WTC11 (cell line): Measurements from ENCODE around the gene SH3TC2.

Experiments used
- CBFB ChIP-seq: sonication (generic); formaldehyde crosslinking; IDR thresholded peaks from 2 replicates; pipeline ENCODE4 v1.8.1; 2022; ENCODE audit warnings: mild to moderate bottlenecking, low read depth, missing genetic modification reagents
- JUN ChIP-seq: sonication (generic); formaldehyde crosslinking; IDR thresholded peaks from 2 replicates; pipeline ENCODE4 v1.8.0; 2023; ENCODE audit warnings: mild to moderate bottlenecking, missing genetic modification reagents
- NR1H2 ChIP-seq: sonication (generic); formaldehyde crosslinking; IDR thresholded peaks from 2 replicates; pipeline ENCODE4 v1.9.0; 2021; ENCODE audit warnings: mild to moderate bottlenecking, moderate library complexity, missing genetic modification reagents
- SMAD3 ChIP-seq: sonication (generic); formaldehyde crosslinking; IDR thresholded peaks from 2 replicates; pipeline ENCODE4 v1.8.0; 2022; ENCODE audit warnings: missing genetic modification reagents, mild to moderate bottlenecking, borderline replicate concordance
- SP1 ChIP-seq: sonication (generic); formaldehyde crosslinking; conservative IDR thresholded peaks from 2 replicates; pipeline ENCODE4 v1.8.1; 2022; ENCODE audit warnings: missing genetic modification reagents
- ZNF263 ChIP-seq: sonication (generic); formaldehyde crosslinking; IDR thresholded peaks from 2 replicates; pipeline ENCODE4 v1.8.1; 2022; ENCODE audit warnings: low read depth, mild to moderate bottlenecking, moderate library complexity, missing genetic modification reagents
- TF ChIP-seq, protein P1 (sequence below): fragments of 200-600 bp; IDR thresholded peaks from 2 replicates; pipeline ENCODE4 v1.8.0; 2022; ENCODE audit warnings: antibody characterized with exemption
- TF ChIP-seq, protein P2 (sequence below): sonication (generic); formaldehyde crosslinking; IDR thresholded peaks from 2 replicates; pipeline ENCODE4 v1.8.1; 2022; ENCODE audit warnings: low read depth, missing genetic modification reagents, borderline replicate concordance
- TF ChIP-seq, protein P3 (sequence below): sonication (generic); formaldehyde crosslinking; IDR thresholded peaks from 2 replicates; pipeline ENCODE4 v1.8.1; 2023; ENCODE audit warnings: mild to moderate bottlenecking, missing genetic modification reagents, borderline replicate concordance
- TF ChIP-seq, protein P4 (sequence below): sonication (generic); formaldehyde crosslinking; IDR thresholded peaks from 2 replicates; pipeline ENCODE4 v1.8.0; 2022; ENCODE audit warnings: missing genetic modification reagents

DNA sequence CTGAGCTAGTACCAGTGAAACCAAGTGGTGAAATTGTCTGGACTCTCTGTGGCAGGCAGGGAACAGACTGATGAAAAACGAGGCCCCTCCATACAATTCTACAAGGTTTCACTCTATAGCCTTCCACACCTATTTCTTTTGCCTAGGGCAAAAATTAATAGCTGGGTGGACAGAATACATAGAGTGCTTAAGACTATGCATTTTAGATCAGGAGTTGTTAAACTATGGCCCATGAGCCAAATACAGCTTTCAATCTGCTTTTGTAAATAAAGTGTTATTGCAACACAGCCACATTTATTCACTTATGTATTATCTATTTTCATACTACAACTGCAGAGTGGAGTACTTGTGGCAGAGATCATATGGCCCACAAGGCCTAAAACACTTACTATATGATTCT is 45.2 kb downstream of the SH3TC2 start:
- TF ChIP-seq CBFB (CRISPR knock-in tag) (no peak), JUN (CRISPR knock-in tag) (no peak), NR1H2 (no peak), SMAD3 (CRISPR knock-in tag) (no peak), ZNF263 (CRISPR knock-in tag) (no peak), SP1 (CRISPR knock-in tag) (no peak)
- TF ChIP-seq, protein P1, sequence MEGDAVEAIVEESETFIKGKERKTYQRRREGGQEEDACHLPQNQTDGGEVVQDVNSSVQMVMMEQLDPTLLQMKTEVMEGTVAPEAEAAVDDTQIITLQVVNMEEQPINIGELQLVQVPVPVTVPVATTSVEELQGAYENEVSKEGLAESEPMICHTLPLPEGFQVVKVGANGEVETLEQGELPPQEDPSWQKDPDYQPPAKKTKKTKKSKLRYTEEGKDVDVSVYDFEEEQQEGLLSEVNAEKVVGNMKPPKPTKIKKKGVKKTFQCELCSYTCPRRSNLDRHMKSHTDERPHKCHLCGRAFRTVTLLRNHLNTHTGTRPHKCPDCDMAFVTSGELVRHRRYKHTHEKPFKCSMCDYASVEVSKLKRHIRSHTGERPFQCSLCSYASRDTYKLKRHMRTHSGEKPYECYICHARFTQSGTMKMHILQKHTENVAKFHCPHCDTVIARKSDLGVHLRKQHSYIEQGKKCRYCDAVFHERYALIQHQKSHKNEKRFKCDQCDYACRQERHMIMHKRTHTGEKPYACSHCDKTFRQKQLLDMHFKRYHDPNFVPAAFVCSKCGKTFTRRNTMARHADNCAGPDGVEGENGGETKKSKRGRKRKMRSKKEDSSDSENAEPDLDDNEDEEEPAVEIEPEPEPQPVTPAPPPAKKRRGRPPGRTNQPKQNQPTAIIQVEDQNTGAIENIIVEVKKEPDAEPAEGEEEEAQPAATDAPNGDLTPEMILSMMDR: no peak
- TF ChIP-seq, protein P2, sequence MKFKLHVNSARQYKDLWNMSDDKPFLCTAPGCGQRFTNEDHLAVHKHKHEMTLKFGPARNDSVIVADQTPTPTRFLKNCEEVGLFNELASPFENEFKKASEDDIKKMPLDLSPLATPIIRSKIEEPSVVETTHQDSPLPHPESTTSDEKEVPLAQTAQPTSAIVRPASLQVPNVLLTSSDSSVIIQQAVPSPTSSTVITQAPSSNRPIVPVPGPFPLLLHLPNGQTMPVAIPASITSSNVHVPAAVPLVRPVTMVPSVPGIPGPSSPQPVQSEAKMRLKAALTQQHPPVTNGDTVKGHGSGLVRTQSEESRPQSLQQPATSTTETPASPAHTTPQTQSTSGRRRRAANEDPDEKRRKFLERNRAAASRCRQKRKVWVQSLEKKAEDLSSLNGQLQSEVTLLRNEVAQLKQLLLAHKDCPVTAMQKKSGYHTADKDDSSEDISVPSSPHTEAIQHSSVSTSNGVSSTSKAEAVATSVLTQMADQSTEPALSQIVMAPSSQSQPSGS (CRISPR knock-in tag): no peak
- TF ChIP-seq, protein P3, sequence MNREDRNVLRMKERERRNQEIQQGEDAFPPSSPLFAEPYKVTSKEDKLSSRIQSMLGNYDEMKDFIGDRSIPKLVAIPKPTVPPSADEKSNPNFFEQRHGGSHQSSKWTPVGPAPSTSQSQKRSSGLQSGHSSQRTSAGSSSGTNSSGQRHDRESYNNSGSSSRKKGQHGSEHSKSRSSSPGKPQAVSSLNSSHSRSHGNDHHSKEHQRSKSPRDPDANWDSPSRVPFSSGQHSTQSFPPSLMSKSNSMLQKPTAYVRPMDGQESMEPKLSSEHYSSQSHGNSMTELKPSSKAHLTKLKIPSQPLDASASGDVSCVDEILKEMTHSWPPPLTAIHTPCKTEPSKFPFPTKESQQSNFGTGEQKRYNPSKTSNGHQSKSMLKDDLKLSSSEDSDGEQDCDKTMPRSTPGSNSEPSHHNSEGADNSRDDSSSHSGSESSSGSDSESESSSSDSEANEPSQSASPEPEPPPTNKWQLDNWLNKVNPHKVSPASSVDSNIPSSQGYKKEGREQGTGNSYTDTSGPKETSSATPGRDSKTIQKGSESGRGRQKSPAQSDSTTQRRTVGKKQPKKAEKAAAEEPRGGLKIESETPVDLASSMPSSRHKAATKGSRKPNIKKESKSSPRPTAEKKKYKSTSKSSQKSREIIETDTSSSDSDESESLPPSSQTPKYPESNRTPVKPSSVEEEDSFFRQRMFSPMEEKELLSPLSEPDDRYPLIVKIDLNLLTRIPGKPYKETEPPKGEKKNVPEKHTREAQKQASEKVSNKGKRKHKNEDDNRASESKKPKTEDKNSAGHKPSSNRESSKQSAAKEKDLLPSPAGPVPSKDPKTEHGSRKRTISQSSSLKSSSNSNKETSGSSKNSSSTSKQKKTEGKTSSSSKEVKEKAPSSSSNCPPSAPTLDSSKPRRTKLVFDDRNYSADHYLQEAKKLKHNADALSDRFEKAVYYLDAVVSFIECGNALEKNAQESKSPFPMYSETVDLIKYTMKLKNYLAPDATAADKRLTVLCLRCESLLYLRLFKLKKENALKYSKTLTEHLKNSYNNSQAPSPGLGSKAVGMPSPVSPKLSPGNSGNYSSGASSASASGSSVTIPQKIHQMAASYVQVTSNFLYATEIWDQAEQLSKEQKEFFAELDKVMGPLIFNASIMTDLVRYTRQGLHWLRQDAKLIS (CRISPR knock-in tag): no peak
- TF ChIP-seq, protein P4, sequence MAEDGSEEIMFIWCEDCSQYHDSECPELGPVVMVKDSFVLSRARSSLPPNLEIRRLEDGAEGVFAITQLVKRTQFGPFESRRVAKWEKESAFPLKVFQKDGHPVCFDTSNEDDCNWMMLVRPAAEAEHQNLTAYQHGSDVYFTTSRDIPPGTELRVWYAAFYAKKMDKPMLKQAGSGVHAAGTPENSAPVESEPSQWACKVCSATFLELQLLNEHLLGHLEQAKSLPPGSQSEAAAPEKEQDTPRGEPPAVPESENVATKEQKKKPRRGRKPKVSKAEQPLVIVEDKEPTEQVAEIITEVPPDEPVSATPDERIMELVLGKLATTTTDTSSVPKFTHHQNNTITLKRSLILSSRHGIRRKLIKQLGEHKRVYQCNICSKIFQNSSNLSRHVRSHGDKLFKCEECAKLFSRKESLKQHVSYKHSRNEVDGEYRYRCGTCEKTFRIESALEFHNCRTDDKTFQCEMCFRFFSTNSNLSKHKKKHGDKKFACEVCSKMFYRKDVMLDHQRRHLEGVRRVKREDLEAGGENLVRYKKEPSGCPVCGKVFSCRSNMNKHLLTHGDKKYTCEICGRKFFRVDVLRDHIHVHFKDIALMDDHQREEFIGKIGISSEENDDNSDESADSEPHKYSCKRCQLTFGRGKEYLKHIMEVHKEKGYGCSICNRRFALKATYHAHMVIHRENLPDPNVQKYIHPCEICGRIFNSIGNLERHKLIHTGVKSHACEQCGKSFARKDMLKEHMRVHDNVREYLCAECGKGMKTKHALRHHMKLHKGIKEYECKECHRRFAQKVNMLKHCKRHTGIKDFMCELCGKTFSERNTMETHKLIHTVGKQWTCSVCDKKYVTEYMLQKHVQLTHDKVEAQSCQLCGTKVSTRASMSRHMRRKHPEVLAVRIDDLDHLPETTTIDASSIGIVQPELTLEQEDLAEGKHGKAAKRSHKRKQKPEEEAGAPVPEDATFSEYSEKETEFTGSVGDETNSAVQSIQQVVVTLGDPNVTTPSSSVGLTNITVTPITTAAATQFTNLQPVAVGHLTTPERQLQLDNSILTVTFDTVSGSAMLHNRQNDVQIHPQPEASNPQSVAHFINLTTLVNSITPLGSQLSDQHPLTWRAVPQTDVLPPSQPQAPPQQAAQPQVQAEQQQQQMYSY (CRISPR knock-in tag): no peak
